ENCODE measurements around the gene OR4E1.
"Not testable (repeated sequence)": the region's sequence is repeated elsewhere in the genome, so short reads cannot be mapped to it uniquely, and the experiment has no call there.

Gene OR4E1

GRCh38 chr14:21673718-21674117 lies at the start of gene OR4E1:
OR4E1 (minus strand) TSS chr14:21673818; CDS start chr14:21670935, 2,883 bp downstream.
- DNase-seq (ENCODE audit: low read depth in 2 of 2, low spot score in 1 of 2): no peak

GRCh38 chr14:21721504-21721903 lies 47.9 kb upstream of the OR4E1 start:
- DNase-seq (ENCODE audit: low read depth in 2 of 2, low spot score in 1 of 2): no peak

GRCh38 chr14:21719841-21720240 lies 46.2 kb upstream of the OR4E1 start:
- no peak for DNase-seq (ENCODE audit: low read depth in 2 of 2, low spot score in 1 of 2)

- DNase-seq (ENCODE audit: low read depth in 2 of 2, low spot score in 1 of 2): no peak
Measured at GRCh38 chr14:21714318-21714929, 40.8 kb upstream of the OR4E1 start.

GRCh38 chr14:21712036-21712435 lies 38.4 kb upstream of the OR4E1 start:
- DNase-seq (ENCODE audit: low read depth in 2 of 2, low spot score in 1 of 2): no peak

- no peak for DNase-seq (ENCODE audit: low read depth in 2 of 2, low spot score in 1 of 2)
Measured at GRCh38 chr14:21711360-21711961, 37.8 kb upstream of the OR4E1 start.

- no peak for DNase-seq (ENCODE audit: low read depth in 2 of 2, low spot score in 1 of 2)
Measured at GRCh38 chr14:21704338-21704737, 30.7 kb upstream of the OR4E1 start.

- no peak for DNase-seq (ENCODE audit: low read depth in 2 of 2, low spot score in 1 of 2)
Measured at GRCh38 chr14:21703357-21704326, 30.0 kb upstream of the OR4E1 start.

- DNase-seq (ENCODE audit: low read depth in 2 of 2, low spot score in 1 of 2): no peak
Measured at GRCh38 chr14:21702316-21702715, 28.7 kb upstream of the OR4E1 start.

- DNase-seq (ENCODE audit: low read depth in 2 of 2, low spot score in 1 of 2): no peak
Measured at GRCh38 chr14:21699551-21699950, 25.9 kb upstream of the OR4E1 start.

- DNase-seq (ENCODE audit: low read depth in 2 of 2, low spot score in 1 of 2): not testable (repeated sequence)
Measured at GRCh38 chr14:21698538-21698937, 24.9 kb upstream of the OR4E1 start.

- not testable (repeated sequence) for DNase-seq (ENCODE audit: low read depth in 2 of 2, low spot score in 1 of 2)
Measured at GRCh38 chr14:21697662-21698061, 24.0 kb upstream of the OR4E1 start.

GRCh38 chr14:21694425-21694824 lies 20.8 kb upstream of the OR4E1 start:
- DNase-seq (ENCODE audit: low read depth in 2 of 2, low spot score in 1 of 2): no peak

- no peak for DNase-seq (ENCODE audit: low read depth in 2 of 2, low spot score in 1 of 2)
Measured at GRCh38 chr14:21686468-21686867, 12.8 kb upstream of the OR4E1 start.

- no peak for DNase-seq (ENCODE audit: low read depth in 2 of 2, low spot score in 1 of 2)
Measured at GRCh38 chr14:21680072-21680471, 6.5 kb upstream of the OR4E1 start.

- DNase-seq (ENCODE audit: low read depth in 2 of 2, low spot score in 1 of 2): no peak
Measured at GRCh38 chr14:21675566-21675965, 1.9 kb upstream of the OR4E1 start.

GRCh38 chr14:21672116-21672515 lies 1.5 kb downstream of the OR4E1 start:
- no peak for DNase-seq (ENCODE audit: low read depth in 2 of 2, low spot score in 1 of 2)

GRCh38 chr14:21671371-21671770 lies 2.2 kb downstream of the OR4E1 start:
- no peak for DNase-seq (ENCODE audit: low read depth in 2 of 2, low spot score in 1 of 2)

- DNase-seq (ENCODE audit: low read depth in 2 of 2, low spot score in 1 of 2): no peak
Measured at GRCh38 chr14:21669284-21669683, 4.3 kb downstream of the OR4E1 start.

- no peak for DNase-seq (ENCODE audit: low read depth in 2 of 2, low spot score in 1 of 2)
Measured at GRCh38 chr14:21668377-21668776, 5.2 kb downstream of the OR4E1 start.

GRCh38 chr14:21656980-21657379 lies 16.6 kb downstream of the OR4E1 start:
- no peak for DNase-seq (ENCODE audit: low read depth in 2 of 2, low spot score in 1 of 2)

GRCh38 chr14:21654215-21654614 lies 19.4 kb downstream of the OR4E1 start:
- no peak for DNase-seq (ENCODE audit: low read depth in 2 of 2, low spot score in 1 of 2)
